HG03469 (cell line): ENCODE measurements around the gene PSIP1.
"Not testable (repeated sequence)": the region's sequence is repeated elsewhere in the genome, so short reads cannot be mapped to it uniquely, and the experiment has no call there.

Experiments used
- ATAC-seq: cut with Tn5 transposase; IDR thresholded peaks from one replicate; pipeline ENCODE4 v1.9.1; 2021; ENCODE audit warnings: mild to moderate bottlenecking, moderate library complexity, moderate number of reproducible peaks; ENCODE audit not compliant: unreplicated experiment

Gene PSIP1

DNA sequence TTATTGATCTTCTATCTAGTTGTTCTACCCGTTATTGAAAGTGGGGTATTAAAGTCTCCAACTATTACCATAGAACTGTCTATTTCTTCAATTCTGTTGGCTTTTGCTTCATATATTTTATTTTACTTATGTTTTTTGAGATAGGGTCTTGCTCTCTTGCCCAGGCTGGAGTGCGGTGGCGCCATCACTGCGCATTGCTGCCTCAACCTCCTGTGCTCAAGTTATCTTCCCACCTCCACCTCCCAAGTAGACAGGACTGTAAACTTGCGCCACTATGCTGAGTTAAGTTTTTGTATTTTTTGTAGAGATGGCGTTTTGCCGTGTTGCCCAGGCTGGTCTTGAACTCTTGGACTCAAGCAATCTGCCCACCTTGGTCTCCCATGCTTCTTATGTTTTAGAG, 71.9 kb downstream of the PSIP1 start:
- ATAC-seq = no peak

DNA sequence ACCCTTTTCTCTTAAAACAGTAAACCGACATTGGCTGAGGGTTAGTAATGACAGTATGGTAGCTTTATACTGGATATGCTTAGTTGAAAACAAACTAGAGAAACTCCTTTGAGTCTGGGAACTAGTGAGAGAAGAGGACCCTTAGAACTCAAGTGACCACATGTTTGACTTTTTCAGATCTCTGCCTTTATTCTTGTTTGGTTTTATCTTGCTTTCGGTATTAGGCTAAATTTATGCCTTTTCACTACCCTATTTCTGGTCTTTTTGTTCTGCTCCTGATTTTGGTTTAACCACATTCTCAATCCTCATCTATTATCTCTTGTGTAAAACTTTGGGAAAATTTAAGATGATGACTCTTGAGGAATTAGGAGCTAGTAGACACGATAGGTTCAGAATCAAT, 77.1 kb downstream of the PSIP1 start:
- no peak for ATAC-seq

- no peak for ATAC-seq
Measured at GRCh38 chr9:15433191-15433590, 77.6 kb downstream of the PSIP1 start.

DNA sequence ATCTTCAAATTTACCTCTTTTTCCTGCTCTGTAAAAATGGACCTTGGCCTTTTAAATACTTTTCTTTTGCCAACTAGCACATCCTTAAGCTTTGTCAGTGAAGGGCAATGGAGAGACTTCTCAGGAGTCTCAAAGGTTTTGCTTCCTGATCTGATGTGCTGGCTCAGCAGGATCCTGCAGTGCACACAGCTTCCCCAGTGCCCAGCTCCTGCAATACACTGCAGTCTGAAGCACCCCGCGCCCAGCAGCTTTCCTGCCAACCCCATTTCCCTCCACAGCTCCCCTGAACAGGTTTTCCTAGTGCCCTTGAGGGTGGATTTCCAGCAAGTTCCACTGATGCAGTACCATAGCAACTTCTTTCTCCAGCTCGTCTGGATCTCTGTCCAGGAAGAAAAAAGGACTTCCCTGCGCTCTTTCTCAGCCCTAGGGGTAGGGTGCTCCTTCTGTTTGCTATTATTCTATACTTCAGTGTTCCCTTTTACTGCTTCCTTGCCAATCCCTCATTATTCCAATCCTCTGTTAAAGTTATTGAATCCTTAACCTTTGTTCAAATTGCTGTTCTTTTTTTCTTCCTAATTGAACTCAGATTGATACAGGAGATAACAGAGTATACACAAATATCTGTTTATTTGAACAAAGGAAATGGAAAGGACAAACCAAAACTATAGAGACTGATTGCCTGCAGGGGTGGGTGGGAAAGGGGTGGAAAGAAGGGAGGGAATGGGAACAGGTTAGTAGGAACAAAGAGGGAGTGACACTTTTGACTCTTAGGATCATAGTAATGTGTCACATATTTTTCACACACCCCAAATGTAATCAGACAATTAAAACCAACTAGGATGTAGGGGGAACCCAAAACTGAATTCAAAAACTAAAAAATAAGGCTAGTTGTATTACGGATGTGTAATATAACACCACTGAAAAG, 79.6 kb downstream of the PSIP1 start:
- ATAC-seq = no peak

DNA sequence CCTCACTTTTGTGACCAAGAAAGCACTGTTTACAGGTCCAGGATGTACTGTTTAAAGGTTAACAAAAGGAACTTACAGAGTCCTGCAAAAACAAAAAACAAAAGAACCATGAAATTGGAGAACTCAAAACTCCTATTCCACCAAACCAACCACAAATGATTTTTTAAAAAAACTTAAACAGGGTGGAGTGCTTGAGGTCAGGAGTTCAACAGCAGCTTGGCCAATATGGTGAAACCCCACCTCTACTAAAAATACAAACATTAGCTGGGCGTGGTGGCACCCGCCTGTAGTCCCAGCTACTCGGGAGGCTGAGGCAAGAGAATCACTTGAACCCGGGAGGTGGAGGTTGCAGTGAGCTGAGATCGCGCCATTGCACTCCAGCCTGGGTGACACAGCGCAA, 83.1 kb downstream of the PSIP1 start:
- not testable (repeated sequence) for ATAC-seq

GRCh38 chr9:15426019-15426418, 84.8 kb downstream of the PSIP1 start:
- peak; percentile 40 for ATAC-seq

DNA sequence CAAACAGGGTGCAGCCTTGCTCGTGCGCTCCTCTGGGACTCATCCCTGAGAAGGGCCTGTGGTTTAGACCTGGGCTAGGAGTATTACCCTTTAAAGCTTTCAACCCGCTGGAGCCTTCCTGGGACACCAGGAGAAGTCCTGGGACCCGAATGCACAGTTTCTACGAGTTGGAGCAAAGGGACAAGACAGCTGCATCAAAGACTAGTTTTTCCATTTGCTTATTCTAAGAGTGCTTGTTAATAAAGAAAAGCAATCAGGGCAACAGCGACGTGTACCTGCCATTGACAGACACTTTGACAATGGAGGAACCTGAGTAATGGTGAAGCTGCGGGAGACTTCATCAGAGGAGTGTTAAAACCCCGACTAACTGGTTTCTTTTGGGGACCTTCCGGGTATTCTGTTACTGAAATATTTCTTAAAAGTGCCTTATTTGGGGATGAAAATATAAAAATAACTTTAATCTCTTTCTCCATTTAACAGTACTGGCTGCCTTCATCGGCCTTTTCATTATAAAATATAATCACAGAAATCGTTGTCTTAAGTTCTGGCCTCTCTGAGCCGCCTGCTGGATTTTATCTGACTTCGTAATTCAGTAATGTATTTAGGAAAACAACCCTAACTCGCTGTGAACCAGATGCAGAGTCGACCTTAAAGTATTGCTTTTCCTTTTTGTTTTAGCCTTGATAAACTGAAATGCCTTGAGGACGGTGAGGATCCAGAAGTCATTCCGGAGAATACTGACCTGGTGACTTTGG, 87.4 kb downstream of the PSIP1 start:
- peak; percentile 0 for ATAC-seq

DNA sequence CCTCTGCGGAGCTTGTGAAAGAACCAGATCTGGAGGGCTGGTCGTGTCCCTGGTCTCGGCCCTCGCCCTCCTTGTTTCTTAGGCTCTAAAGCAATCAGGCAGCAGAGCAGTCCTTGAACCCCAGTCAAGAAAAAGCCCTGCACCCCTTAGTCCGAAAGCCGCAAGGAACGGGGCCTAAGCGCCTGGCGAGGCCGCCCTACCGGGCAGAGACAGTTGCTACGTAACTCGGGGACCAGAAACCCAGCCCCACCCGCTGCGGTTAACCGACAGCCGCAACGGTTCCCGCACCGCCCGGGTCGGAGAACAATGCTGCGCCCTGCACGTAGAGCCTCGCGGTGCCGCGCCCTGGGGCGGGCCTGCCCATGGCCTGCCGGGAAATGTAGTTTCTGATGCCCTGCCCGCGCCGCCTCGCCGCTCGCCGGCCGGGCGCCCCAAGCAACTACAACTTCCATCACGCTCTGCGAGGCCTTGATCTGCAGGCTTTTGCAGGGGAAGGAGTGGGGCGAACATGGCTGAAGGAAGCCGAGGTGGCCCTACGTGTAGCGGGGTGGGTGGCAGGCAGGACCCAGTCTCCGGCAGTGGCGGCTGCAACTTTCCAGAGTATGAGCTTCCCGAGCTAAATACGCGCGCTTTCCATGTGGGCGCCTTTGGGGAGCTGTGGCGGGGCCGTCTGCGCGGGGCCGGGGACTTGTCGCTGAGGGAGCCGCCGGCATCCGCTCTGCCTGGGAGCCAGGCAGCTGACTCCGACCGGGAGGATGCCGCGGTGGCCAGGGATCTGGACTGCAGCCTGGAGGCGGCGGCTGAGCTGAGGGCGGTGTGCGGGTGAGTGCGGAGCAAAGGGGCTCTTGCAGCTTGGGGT, 88.2 kb downstream of the PSIP1 start, which contains the start of gene SNAPC3:
SNAPC3 (plus strand) TSS at position 505 of the 859 bp plus-strand sequence; CDS start at position 509, 4 bp downstream.
- ATAC-seq = peak; percentile 97

DNA sequence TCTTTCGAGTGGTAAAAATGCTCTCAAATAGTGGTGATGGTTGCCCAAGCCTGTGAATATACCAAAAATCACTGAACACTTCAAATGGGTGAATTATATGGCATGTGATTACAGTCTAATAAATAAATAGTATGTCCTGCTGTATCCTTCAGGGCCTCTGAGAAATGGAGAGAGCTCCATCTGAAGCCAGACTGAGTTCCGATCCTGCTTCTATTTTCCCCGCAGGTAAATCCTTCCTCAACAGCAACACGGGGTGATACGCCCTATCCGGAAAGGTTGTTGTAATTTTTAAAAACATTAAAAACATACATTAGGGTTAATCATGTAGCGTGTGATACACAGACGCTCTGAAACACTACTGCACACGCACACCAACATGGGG, 88.8 kb downstream of the PSIP1 start:
- ATAC-seq = no peak

DNA sequence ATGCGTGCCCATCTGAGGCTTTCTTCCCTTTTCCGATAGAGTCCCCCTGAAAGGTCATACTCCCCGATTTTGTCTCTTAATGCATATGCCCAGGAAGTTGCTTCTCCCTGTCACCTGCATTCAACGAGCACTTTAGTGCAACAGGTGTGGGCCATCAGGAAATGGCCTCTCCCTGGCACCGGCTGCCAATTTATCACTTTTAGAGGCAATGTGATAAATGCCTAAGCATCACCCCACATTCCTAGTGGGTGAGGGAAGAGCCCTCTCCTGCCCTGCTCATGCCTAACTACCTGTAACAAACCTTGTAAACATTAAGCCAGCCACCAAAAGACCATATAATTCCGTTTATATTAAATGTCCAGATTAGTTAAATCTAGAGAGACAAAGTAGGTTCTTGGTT, 89.2 kb downstream of the PSIP1 start:
- ATAC-seq = no peak

DNA sequence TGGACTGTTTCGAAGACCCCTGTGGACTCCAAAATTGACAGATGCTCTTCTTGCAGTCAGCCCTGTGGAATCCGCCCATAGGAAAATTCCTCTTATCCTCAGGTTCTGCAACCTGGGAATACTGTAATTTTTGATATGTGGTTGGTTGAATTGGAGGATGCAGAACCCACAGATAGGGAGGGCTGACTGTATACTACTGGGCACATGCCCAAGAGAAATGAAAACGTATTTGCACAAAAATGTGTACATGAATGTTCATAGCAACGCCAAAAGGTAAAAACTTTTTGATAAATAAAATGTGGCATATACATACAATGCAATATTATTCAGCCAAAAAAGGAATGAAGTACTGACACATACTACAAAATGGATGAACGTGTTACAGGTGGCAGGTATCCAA, 90.0 kb downstream of the PSIP1 start:
- ATAC-seq = no peak

GRCh38 chr9:15417626-15418025, 93.1 kb downstream of the PSIP1 start:
- ATAC-seq = no peak

DNA sequence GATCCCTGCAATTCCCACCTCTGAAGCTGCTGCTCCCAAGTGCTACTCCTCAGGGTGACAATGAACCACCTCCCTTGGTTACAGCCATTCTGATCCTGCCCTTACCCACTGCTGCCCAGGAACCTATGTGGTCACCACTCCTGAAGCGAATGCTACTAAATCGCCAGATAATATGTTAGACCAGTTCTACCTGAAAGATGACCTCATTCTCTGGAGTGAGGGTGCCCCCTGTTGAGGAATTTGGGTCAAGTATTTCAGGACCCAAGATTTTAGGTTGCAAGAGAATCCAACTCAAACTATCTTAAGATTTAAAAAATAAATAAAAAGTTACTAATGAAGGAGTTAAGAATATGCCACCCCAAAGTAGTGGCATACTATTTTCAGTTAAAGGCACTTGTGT, 93.9 kb downstream of the PSIP1 start:
- no peak for ATAC-seq
